Pons (tissue), 1 donor: Measurements from ENCODE around the gene COL6A3.

ENCODE experiments used
- DNase-seq: peaks from one replicate; pipeline ENCODE4 v3.0.0-alpha.2; 2016; ENCODE audit warnings: low spot score

Gene COL6A3

GRCh38 chr2:237413777-237414661 lies at the start of gene COL6A3:
Gene COL6A3, minus strand, starts transcription at chr2:237414164. Its CDS starts 17,347 bp downstream, at chr2:237396817.
- no peak for DNase-seq

- no peak for DNase-seq
These were observed 45.8 kb upstream of the COL6A3 start for GRCh38 chr2:237459741-237460174.

- DNase-seq, result no peak
These were observed 45.3 kb upstream of the COL6A3 start for GRCh38 chr2:237459226-237459625.

GRCh38 chr2:237458519-237458918 lies 44.6 kb upstream of the COL6A3 start:
- no peak for DNase-seq

- no peak for DNase-seq
These were observed 43.5 kb upstream of the COL6A3 start for GRCh38 chr2:237457388-237457941.

- DNase-seq, result no peak
These were observed 42.4 kb upstream of the COL6A3 start for GRCh38 chr2:237456200-237456843.

- DNase-seq, result no peak
These were observed 41.8 kb upstream of the COL6A3 start for GRCh38 chr2:237455764-237456163.

- no peak for DNase-seq
These were observed 39.7 kb upstream of the COL6A3 start for GRCh38 chr2:237453671-237454070.

GRCh38 chr2:237452861-237453260 lies 38.9 kb upstream of the COL6A3 start:
- no peak for DNase-seq

- no peak for DNase-seq
These were observed 37.9 kb upstream of the COL6A3 start for GRCh38 chr2:237451643-237452469.

- DNase-seq, result no peak
These were observed 36.6 kb upstream of the COL6A3 start for GRCh38 chr2:237450583-237450982.

- DNase-seq, result no peak
These were observed 36.1 kb upstream of the COL6A3 start for GRCh38 chr2:237450108-237450507.

- DNase-seq, result no peak
These were observed 35.4 kb upstream of the COL6A3 start for GRCh38 chr2:237449193-237449881.

- no peak for DNase-seq
These were observed 34.7 kb upstream of the COL6A3 start for GRCh38 chr2:237448626-237449025.

GRCh38 chr2:237448171-237448570 lies 34.2 kb upstream of the COL6A3 start:
- no peak for DNase-seq

GRCh38 chr2:237447496-237447895 lies 33.5 kb upstream of the COL6A3 start:
- DNase-seq, result no peak

GRCh38 chr2:237446338-237446665 lies 32.3 kb upstream of the COL6A3 start:
- no peak for DNase-seq

GRCh38 chr2:237445611-237446337 lies 31.8 kb upstream of the COL6A3 start:
- no peak for DNase-seq

- no peak for DNase-seq
These were observed 30.1 kb upstream of the COL6A3 start for GRCh38 chr2:237444071-237444470.

GRCh38 chr2:237441605-237442274 lies 27.8 kb upstream of the COL6A3 start:
- no peak for DNase-seq
